Stimulated activated CD4-positive, alpha-beta T cell treated with anti-CD3 and anti-CD28 coated beads, Interleukin-15, amount 100 ng/mL, for 24 hours (primary cell): ENCODE measurements around the gene NACAD.
"Not testable (repeated sequence)": the region's sequence is repeated elsewhere in the genome, so short reads cannot be mapped to it uniquely, and the experiment has no call there.

ENCODE experiments used
- DNase-seq: peaks from one replicate; pipeline ENCODE4 v3.0.0-alpha.2; 2020

Gene NACAD

GRCh38 chr7:45088821-45089340, at the start of gene NACAD:
Gene NACAD (minus strand): TSS chr7:45088969. CDS start chr7:45088894, 75 bp downstream.
- no peak for DNase-seq

GRCh38 chr7:45136106-45137060, 47.6 kb upstream of the NACAD start:
- peak; percentile 72 for DNase-seq

- no peak for DNase-seq
These were observed 45.1 kb upstream of the NACAD start for GRCh38 chr7:45133877-45134276.

GRCh38 chr7:45133352-45133751, 44.6 kb upstream of the NACAD start:
- DNase-seq = no peak

GRCh38 chr7:45132708-45133320, 44.0 kb upstream of the NACAD start:
- DNase-seq = no peak

GRCh38 chr7:45131891-45132290, 43.1 kb upstream of the NACAD start:
- no peak for DNase-seq

- no peak for DNase-seq
These were observed 42.1 kb upstream of the NACAD start for GRCh38 chr7:45130910-45131309.

GRCh38 chr7:45129906-45130305, 41.1 kb upstream of the NACAD start:
- DNase-seq = no peak

GRCh38 chr7:45129181-45129800, 40.5 kb upstream of the NACAD start:
- DNase-seq = no peak

GRCh38 chr7:45126920-45127319, 38.2 kb upstream of the NACAD start:
- DNase-seq = no peak

- no peak for DNase-seq
These were observed 37.4 kb upstream of the NACAD start for GRCh38 chr7:45126201-45126600.

- no peak for DNase-seq
These were observed 36.6 kb upstream of the NACAD start for GRCh38 chr7:45125193-45125904.

- no peak for DNase-seq
These were observed 35.3 kb upstream of the NACAD start for GRCh38 chr7:45123913-45124710.

- no peak for DNase-seq
These were observed 34.4 kb upstream of the NACAD start for GRCh38 chr7:45122975-45123860.

- no peak for DNase-seq
These were observed 30.8 kb upstream of the NACAD start for GRCh38 chr7:45119550-45119949.

- no peak for DNase-seq
These were observed 30.1 kb upstream of the NACAD start for GRCh38 chr7:45118889-45119331.

- DNase-seq = no peak
These were observed 29.5 kb upstream of the NACAD start for GRCh38 chr7:45118292-45118691.

GRCh38 chr7:45117582-45117981, 28.8 kb upstream of the NACAD start:
- no peak for DNase-seq

GRCh38 chr7:45116048-45116447, 27.3 kb upstream of the NACAD start:
- DNase-seq = no peak

GRCh38 chr7:45114926-45115325, 26.2 kb upstream of the NACAD start:
- DNase-seq = no peak

- DNase-seq = not testable (repeated sequence)
These were observed 25.5 kb upstream of the NACAD start for GRCh38 chr7:45114257-45114656.
